HepG2 (cell line): ENCODE measurements around the gene FNDC3B. TPM values are rescaled to one million over a fixed set of nuclear protein-coding genes. Genes with fewer than 3 reads are reported as not detected.

Source experiments
- BRCA1 ChIP-seq: sonication (generic); formaldehyde crosslinking; IDR thresholded peaks from 2 replicates; pipeline ENCODE4 v1.4.0; 2020; ENCODE audit warnings: missing genetic modification reagents
- CENPT ChIP-seq: sonication (generic); formaldehyde crosslinking; IDR thresholded peaks from 2 replicates; pipeline ENCODE4 v1.8.0; 2022; ENCODE audit warnings: low read depth, mild to moderate bottlenecking, moderate library complexity, missing genetic modification reagents
- CREBL2 ChIP-seq: sonication (generic); formaldehyde crosslinking; IDR thresholded peaks from 2 replicates; pipeline ENCODE4 v1.8.1; 2023; ENCODE audit warnings: missing genetic modification reagents, mild to moderate bottlenecking, borderline replicate concordance
- GATAD1 ChIP-seq: IDR thresholded peaks from 2 replicates; pipeline ENCODE4 v1.6.1; 2016; ENCODE audit warnings: missing genetic modification reagents, missing compliant biosample characterization
- HNF1B ChIP-seq: sonication (generic); formaldehyde crosslinking; IDR thresholded peaks from 2 replicates; pipeline ENCODE4 v1.5.1; 2020; ENCODE audit warnings: mild to moderate bottlenecking, moderate library complexity, missing genetic modification reagents
- ISX ChIP-seq: sonication (generic); formaldehyde crosslinking; conservative IDR thresholded peaks from 2 replicates; pipeline ENCODE4 v1.5.0; 2020; ENCODE audit warnings: missing genetic modification reagents
- PHF20 ChIP-seq: sonication (generic); formaldehyde crosslinking; IDR thresholded peaks from 2 replicates; pipeline ENCODE4 v1.5.0; 2020; ENCODE audit warnings: mild to moderate bottlenecking, missing genetic modification reagents
- RAD51 ChIP-seq: fragments of 450-650 bp; IDR thresholded peaks from 2 replicates; pipeline ENCODE4 v1.6.1; 2016; ENCODE audit warnings: borderline replicate concordance
- RBM22 ChIP-seq: fragments of 200-400 bp; formaldehyde crosslinking; optimal IDR thresholded peaks from 2 replicates; pipeline ENCODE3; 2017; ENCODE audit warnings: mild to moderate bottlenecking, low read length, moderate library complexity
- REPIN1 ChIP-seq: sonication (generic); formaldehyde crosslinking; IDR thresholded peaks from 2 replicates; pipeline ENCODE4 v1.8.0; 2022; ENCODE audit warnings: missing genetic modification reagents, low read depth, mild to moderate bottlenecking, borderline replicate concordance
- RXRA ChIP-seq: sonication (generic); formaldehyde crosslinking; IDR thresholded peaks from 2 replicates; pipeline ENCODE4 v1.5.1; 2020; ENCODE audit warnings: missing genetic modification reagents
- RXRB ChIP-seq: IDR thresholded peaks from 2 replicates; pipeline ENCODE4 v1.6.1; 2016; ENCODE audit warnings: borderline replicate concordance, missing genetic modification reagents, missing compliant biosample characterization
- WIZ ChIP-seq: sonication (generic); formaldehyde crosslinking; IDR thresholded peaks from 2 replicates; pipeline ENCODE4 v1.5.1; 2020; ENCODE audit warnings: mild to moderate bottlenecking, missing genetic modification reagents
- ZFAT ChIP-seq: sonication (generic); formaldehyde crosslinking; conservative IDR thresholded peaks from 2 replicates; pipeline ENCODE4 v1.8.1; 2023; ENCODE audit warnings: missing genetic modification reagents, inconsistent platforms
- ZNF205 ChIP-seq: IDR thresholded peaks from 2 replicates; pipeline ENCODE4 v1.6.1; 2018; ENCODE audit warnings: missing biosample characterization, missing genetic modification reagents
- ZNF253 ChIP-seq: sonication (generic); formaldehyde crosslinking; IDR thresholded peaks from 2 replicates; pipeline ENCODE4 v1.8.0; 2022; ENCODE audit warnings: mild to moderate bottlenecking, missing genetic modification reagents, borderline replicate concordance
- ZNF274 ChIP-seq: sonication (generic); formaldehyde crosslinking; IDR thresholded peaks from 2 replicates; pipeline ENCODE4 v1.5.1; 2020; ENCODE audit warnings: mild to moderate bottlenecking, missing genetic modification reagents
- ZNF512B ChIP-seq: sonication (generic); formaldehyde crosslinking; IDR thresholded peaks from 2 replicates; pipeline ENCODE4 v1.5.1; 2020; ENCODE audit warnings: missing genetic modification reagents, mild to moderate bottlenecking, borderline replicate concordance
- ZNF780A ChIP-seq: sonication (generic); formaldehyde crosslinking; IDR thresholded peaks from 2 replicates; pipeline ENCODE4 v1.8.0; 2022; ENCODE audit warnings: mild to moderate bottlenecking, missing genetic modification reagents, moderate library complexity
- ZNF841 ChIP-seq: sonication (generic); formaldehyde crosslinking; IDR thresholded peaks from 2 replicates; pipeline ENCODE4 v1.8.1; 2023; ENCODE audit warnings: missing genetic modification reagents, borderline replicate concordance
- ZZZ3 ChIP-seq: sonication (generic); formaldehyde crosslinking; IDR thresholded peaks from 2 replicates; pipeline ENCODE4 v1.4.0; 2020; ENCODE audit warnings: missing genetic modification reagents, mild to moderate bottlenecking, borderline replicate concordance
- polyA plus RNA-seq, 8 experiments: library from polyadenylated mRNA; depleted of rRNA in 3 of 8; stranded (reverse) in 7 of 8; unstranded in 1 of 8; fragments of >200 nt; fragmentation: Illumina TruSeq in 4 of 8; extraction: Trizol in 4 of 8; gene quantifications; 2 replicates each; pipeline versions ENCODE4 v1.2.1 to v1.2.3, GENCODE V29; 2011 to 2016; ENCODE audit warnings: low read depth in 4 of 8, missing spikeins in 1 of 8, mixed read lengths in 1 of 8; ENCODE audit not compliant: insufficient read depth in 1 of 8
- total RNA-seq, 5 experiments: library from RNA; depleted of rRNA; stranded (reverse); fragments of >200 nt; fragmentation: Illumina TruSeq; extraction: Trizol; gene quantifications; 2 replicates each; pipeline ENCODE4 v1.2.3, GENCODE V29; 2016; ENCODE audit warnings: low read depth in 1 of 5
- TF ChIP-seq, protein P1 (sequence below): sonication (generic); formaldehyde crosslinking; IDR thresholded peaks from 2 replicates; pipeline ENCODE4 v1.9.0; 2022; ENCODE audit warnings: low read depth, missing genetic modification reagents
- TF ChIP-seq, protein P2 (sequence below): sonication (generic); formaldehyde crosslinking; IDR thresholded peaks from 2 replicates; pipeline ENCODE4 v1.8.1; 2022; ENCODE audit warnings: mild to moderate bottlenecking, missing genetic modification reagents
- TF ChIP-seq, protein P3 (sequence below): sonication (generic); formaldehyde crosslinking; IDR thresholded peaks from 2 replicates; pipeline ENCODE4 v1.8.1; 2023; ENCODE audit warnings: mild to moderate bottlenecking, missing genetic modification reagents, borderline replicate concordance

The FNDC3B gene
- total and polyA plus RNA-seq, 2 of the 13 experiments (the other 11 are each of a cell fraction or from before 2014, with no cell fraction given) = 74.8 to 103 TPM

- TF ChIP-seq ZFAT (no peak), BRCA1 (CRISPR knock-in tag) (no peak), ZZZ3 (CRISPR knock-in tag) (no peak), RXRA (peak; percentile 65; the same call in 1 of the 2 replicates), WIZ (CRISPR knock-in tag) (no peak), RAD51 (no peak), ISX (CRISPR knock-in tag) (no peak), ZNF780A (CRISPR knock-in tag) (no peak), RXRB (peak; percentile 85; the same call in 1 of the 2 replicates), ZNF512B (CRISPR knock-in tag) (no peak), ZNF253 (no peak), GATAD1 (CRISPR knock-in tag) (no peak), HNF1B (peak; percentile 81), PHF20 (CRISPR knock-in tag) (no peak), ZNF274 (CRISPR knock-in tag) (no peak), REPIN1 (CRISPR knock-in tag) (no peak), CREBL2 (CRISPR knock-in tag) (no peak), ZNF841 (CRISPR knock-in tag) (no peak), RBM22 (peak; percentile 95), CENPT (no peak), ZNF205 (CRISPR knock-in tag) (no peak; the same call in 1 of the 2 replicates)
- TF ChIP-seq, protein P1, sequence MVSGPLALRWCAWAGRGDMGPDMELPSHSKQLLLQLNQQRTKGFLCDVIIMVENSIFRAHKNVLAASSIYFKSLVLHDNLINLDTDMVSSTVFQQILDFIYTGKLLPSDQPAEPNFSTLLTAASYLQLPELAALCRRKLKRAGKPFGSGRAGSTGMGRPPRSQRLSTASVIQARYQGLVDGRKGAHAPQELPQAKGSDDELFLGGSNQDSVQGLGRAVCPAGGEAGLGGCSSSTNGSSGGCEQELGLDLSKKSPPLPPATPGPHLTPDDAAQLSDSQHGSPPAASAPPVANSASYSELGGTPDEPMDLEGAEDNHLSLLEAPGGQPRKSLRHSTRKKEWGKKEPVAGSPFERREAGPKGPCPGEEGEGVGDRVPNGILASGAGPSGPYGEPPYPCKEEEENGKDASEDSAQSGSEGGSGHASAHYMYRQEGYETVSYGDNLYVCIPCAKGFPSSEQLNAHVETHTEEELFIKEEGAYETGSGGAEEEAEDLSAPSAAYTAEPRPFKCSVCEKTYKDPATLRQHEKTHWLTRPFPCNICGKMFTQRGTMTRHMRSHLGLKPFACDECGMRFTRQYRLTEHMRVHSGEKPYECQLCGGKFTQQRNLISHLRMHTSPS (CRISPR knock-in tag) = no peak
- TF ChIP-seq, protein P2, sequence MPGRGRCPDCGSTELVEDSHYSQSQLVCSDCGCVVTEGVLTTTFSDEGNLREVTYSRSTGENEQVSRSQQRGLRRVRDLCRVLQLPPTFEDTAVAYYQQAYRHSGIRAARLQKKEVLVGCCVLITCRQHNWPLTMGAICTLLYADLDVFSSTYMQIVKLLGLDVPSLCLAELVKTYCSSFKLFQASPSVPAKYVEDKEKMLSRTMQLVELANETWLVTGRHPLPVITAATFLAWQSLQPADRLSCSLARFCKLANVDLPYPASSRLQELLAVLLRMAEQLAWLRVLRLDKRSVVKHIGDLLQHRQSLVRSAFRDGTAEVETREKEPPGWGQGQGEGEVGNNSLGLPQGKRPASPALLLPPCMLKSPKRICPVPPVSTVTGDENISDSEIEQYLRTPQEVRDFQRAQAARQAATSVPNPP (CRISPR knock-in tag) = no peak
- TF ChIP-seq, protein P3, sequence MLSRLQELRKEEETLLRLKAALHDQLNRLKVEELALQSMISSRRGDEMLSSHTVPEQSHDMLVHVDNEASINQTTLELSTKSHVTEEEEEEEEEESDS (CRISPR knock-in tag) = no peak
Observed at GRCh38 chr3:172083995-172084409, 44.6 kb downstream of the FNDC3B start (continued).
